Thyroid gland (tissue), 4 donors: ENCODE measurements around the gene FABP7.

ENCODE experiments used
- CTCF ChIP-seq, 6 experiments: fragments of 200-600 bp in 3 of 6; fragments of 450-650 bp in 3 of 6; sonication (generic) in 3 of 6; IDR thresholded peaks; one replicate each; pipeline ENCODE4 v1.5.1; 2016 to 2019; ENCODE audit warnings: antibody characterized with exemption in 6 of 6, mild to moderate bottlenecking in 2 of 6, inconsistent platforms in 1 of 6, moderate library complexity in 1 of 6
- POLR2A ChIP-seq, 2 donors: fragments of 450-650 bp; IDR thresholded peaks; one replicate each; pipeline ENCODE4 v1.6.1; 2017; ENCODE audit warnings: antibody characterized with exemption in 2 of 2, mild to moderate bottlenecking in 2 of 2, moderate library complexity in 1 of 2

GRCh38 chr6:122790028-122790422, 10.5 kb downstream of the FABP7 start:
- TF ChIP-seq POLR2A (IDR thresholded peaks at IDR 0.05) (no peak), CTCF (IDR thresholded peaks at IDR 0.05) (no peak)
